ENCODE data around the gene SLC8B1.

The SLC8B1 gene

GRCh38 chr12:113334786-113335539 is at the start of gene SLC8B1:
Gene SLC8B1 (minus strand): TSS chr12:113335109. CDS start chr12:113332878, 2,231 bp downstream.
- H3K27ac ChIP-seq (ENCODE audit: low read depth, low read length, poor library complexity, severe bottlenecking), result peak within 1 kb of the TSS; percentile 54
- peak within 1 kb of the TSS; percentile 84 for H3K9ac ChIP-seq (ENCODE audit: low read length)
- no peak within 1 kb of the TSS for H2AFZ ChIP-seq (ENCODE audit: low read length)

GRCh38 chr12:113382206-113382605 is 47.3 kb upstream of the SLC8B1 start:
- H3K9me2 ChIP-seq (ENCODE audit: low read depth, low read length), result no peaks in the 10 kb centered on the region
- TF ChIP-seq EZH2 (IDR thresholded peaks at IDR 0.05; ENCODE audit: borderline replicate concordance, low read length), result no peak
- TF ChIP-seq, protein P1, sequence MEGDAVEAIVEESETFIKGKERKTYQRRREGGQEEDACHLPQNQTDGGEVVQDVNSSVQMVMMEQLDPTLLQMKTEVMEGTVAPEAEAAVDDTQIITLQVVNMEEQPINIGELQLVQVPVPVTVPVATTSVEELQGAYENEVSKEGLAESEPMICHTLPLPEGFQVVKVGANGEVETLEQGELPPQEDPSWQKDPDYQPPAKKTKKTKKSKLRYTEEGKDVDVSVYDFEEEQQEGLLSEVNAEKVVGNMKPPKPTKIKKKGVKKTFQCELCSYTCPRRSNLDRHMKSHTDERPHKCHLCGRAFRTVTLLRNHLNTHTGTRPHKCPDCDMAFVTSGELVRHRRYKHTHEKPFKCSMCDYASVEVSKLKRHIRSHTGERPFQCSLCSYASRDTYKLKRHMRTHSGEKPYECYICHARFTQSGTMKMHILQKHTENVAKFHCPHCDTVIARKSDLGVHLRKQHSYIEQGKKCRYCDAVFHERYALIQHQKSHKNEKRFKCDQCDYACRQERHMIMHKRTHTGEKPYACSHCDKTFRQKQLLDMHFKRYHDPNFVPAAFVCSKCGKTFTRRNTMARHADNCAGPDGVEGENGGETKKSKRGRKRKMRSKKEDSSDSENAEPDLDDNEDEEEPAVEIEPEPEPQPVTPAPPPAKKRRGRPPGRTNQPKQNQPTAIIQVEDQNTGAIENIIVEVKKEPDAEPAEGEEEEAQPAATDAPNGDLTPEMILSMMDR (IDR thresholded peaks at IDR 0.05; ENCODE audit: low read length), result no peak
- H3K9me3 ChIP-seq (ENCODE audit: low read length), result no peaks in the 10 kb centered on the region
- H3F3A ChIP-seq (ENCODE audit: insufficient read depth, low read length), result no peaks in the 10 kb centered on the region
- no peak overlapping the region for H3K4me3 ChIP-seq (ENCODE audit: low read depth, low read length, poor library complexity, severe bottlenecking)
- H3K9ac ChIP-seq (ENCODE audit: low read length), result no peak overlapping the region
- peaks cover 10% of the 10 kb centered on the region; the same call in 1 of the 2 replicates for H3K36me3 ChIP-seq (ENCODE audit: insufficient read depth, low read length)
- no peak overlapping the region for H3K27ac ChIP-seq (ENCODE audit: low read depth, low read length, poor library complexity, severe bottlenecking)
- peaks cover 7% of the 10 kb centered on the region for H3K4me1 ChIP-seq (ENCODE audit: insufficient read depth, low read length, severe bottlenecking)
- no peaks in the 10 kb centered on the region for H3K79me2 ChIP-seq (ENCODE audit: insufficient read depth, low read length)
- no peak overlapping the region for H3K4me2 ChIP-seq (ENCODE audit: low read length)
- H2AFZ ChIP-seq (ENCODE audit: low read length), result no peak overlapping the region
- no peaks in the 10 kb centered on the region for H3K27me3 ChIP-seq (ENCODE audit: insufficient read depth, low read length)
- no peaks in the 10 kb centered on the region for H4K20me1 ChIP-seq (ENCODE audit: insufficient read depth, low read length)

More at GRCh38 chr12:113334786-113335539, at the start of gene SLC8B1:
- Histone ChIP-seq H3F3A (ENCODE audit: insufficient read depth, low read length) (no peaks in the 10 kb centered on the region), H3K27me3 (ENCODE audit: insufficient read depth, low read length) (no peaks in the 10 kb centered on the region), H3K79me2 (ENCODE audit: insufficient read depth, low read length) (no peaks in the 10 kb centered on the region), H3K36me3 (ENCODE audit: insufficient read depth, low read length) (peaks cover 15% of the 10 kb centered on the region; the same call in 1 of the 2 replicates), H3K9me2 (ENCODE audit: low read depth, low read length) (no peaks in the 10 kb centered on the region), H3K4me1 (ENCODE audit: insufficient read depth, low read length, severe bottlenecking) (peaks cover 29% of the 10 kb centered on the region), H3K4me3 (ENCODE audit: low read depth, low read length, poor library complexity, severe bottlenecking) (peak within 1 kb of the TSS; percentile 89), H3K9me3 (ENCODE audit: low read length) (no peaks in the 10 kb centered on the region), H4K20me1 (ENCODE audit: insufficient read depth, low read length) (no peaks in the 10 kb centered on the region), H3K4me2 (ENCODE audit: low read length) (peak within 1 kb of the TSS; percentile 92)
- TF ChIP-seq EZH2 (IDR thresholded peaks at IDR 0.05; ENCODE audit: borderline replicate concordance, low read length), result no peak
- TF ChIP-seq, protein P1 (IDR thresholded peaks at IDR 0.05; ENCODE audit: low read length), result no peak

DNA sequence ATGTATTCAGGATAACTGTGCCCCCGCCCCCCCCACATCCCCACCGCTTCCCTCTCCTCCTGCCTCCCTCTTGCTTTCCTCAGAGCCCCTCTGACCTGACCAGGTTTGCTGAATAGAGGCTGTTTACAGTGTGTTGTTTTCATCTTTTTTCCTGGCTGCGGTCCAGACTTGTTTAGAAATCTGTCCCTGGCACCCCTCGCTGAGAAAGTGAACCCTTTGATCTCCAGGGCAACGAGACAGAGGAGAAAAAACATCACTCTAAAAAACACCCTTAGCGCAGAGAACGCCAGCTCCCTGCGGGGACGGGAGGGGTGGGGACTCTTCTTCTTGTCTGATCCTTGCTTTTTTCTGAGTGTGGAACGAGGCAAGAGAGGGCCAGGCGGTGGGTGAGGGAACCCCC is 46.3 kb upstream of the SLC8B1 start:
- Histone ChIP-seq H3K36me3 (ENCODE audit: insufficient read depth, low read length) (peaks cover 8% of the 10 kb centered on the region; the same call in 1 of the 2 replicates), H3K9ac (ENCODE audit: low read length) (no peak overlapping the region), H3K79me2 (ENCODE audit: insufficient read depth, low read length) (no peaks in the 10 kb centered on the region), H3K27me3 (ENCODE audit: insufficient read depth, low read length) (no peaks in the 10 kb centered on the region), H2AFZ (ENCODE audit: low read length) (no peak overlapping the region), H3K4me3 (ENCODE audit: low read depth, low read length, poor library complexity, severe bottlenecking) (no peak overlapping the region), H3K9me3 (ENCODE audit: low read length) (no peaks in the 10 kb centered on the region), H3K4me1 (ENCODE audit: insufficient read depth, low read length, severe bottlenecking) (peaks cover 7% of the 10 kb centered on the region), H4K20me1 (ENCODE audit: insufficient read depth, low read length) (no peaks in the 10 kb centered on the region), H3K4me2 (ENCODE audit: low read length) (no peak overlapping the region), H3F3A (ENCODE audit: insufficient read depth, low read length) (no peaks in the 10 kb centered on the region), H3K27ac (ENCODE audit: low read depth, low read length, poor library complexity, severe bottlenecking) (no peak overlapping the region), H3K9me2 (ENCODE audit: low read depth, low read length) (no peaks in the 10 kb centered on the region)
- TF ChIP-seq EZH2 (IDR thresholded peaks at IDR 0.05; ENCODE audit: borderline replicate concordance, low read length), result no peak
- TF ChIP-seq, protein P1 (IDR thresholded peaks at IDR 0.05; ENCODE audit: low read length), result no peak
